Stomach (tissue), 9 donors: ENCODE results near the gene SLC43A1. TPM values are rescaled to one million over a fixed set of nuclear protein-coding genes. Genes with fewer than 3 reads are reported as not detected.

Source experiments
- DNase-seq, 2 donors: peaks; one replicate each; pipeline versions ENCODE4 v3.0.0 to v3.0.0-alpha.2; 2013 to 2019
- H3K27ac ChIP-seq, 5 donors: fragments of 200-600 bp in 4 of 5; sonication (generic) in 4 of 5; one replicate each; pipeline ENCODE4 v1.5.1; 2013 to 2019; ENCODE audit warnings: mild to moderate bottlenecking in 1 of 5, moderate library complexity in 1 of 5
- H3K27me3 ChIP-seq, 3 donors: fragments of 200-600 bp; sonication (generic); one replicate each; pipeline ENCODE4 v1.5.1; 2017 to 2019; ENCODE audit warnings: mixed run types in 1 of 3
- H3K36me3 ChIP-seq, 4 donors: fragments of 200-600 bp; sonication (generic); 1 replicate in 3 of 4; 2 replicates in 1 of 4; pipeline ENCODE4 v1.5.1; 2016 to 2019
- H3K4me1 ChIP-seq, 4 donors: fragments of 200-600 bp; sonication (generic); one replicate each; pipeline ENCODE4 v1.5.1; 2016 to 2019
- H3K4me3 ChIP-seq, 4 donors: fragments of 200-600 bp; sonication (generic) in 3 of 4; one replicate each; pipeline ENCODE4 v1.5.1; 2016 to 2019; ENCODE audit warnings: mild to moderate bottlenecking in 1 of 4
- H3K9me3 ChIP-seq, 4 donors: fragments of 200-600 bp; sonication (generic); one replicate each; pipeline ENCODE4 v1.5.1; 2016 to 2019
- EP300 ChIP-seq: sonication (generic); formaldehyde crosslinking; IDR thresholded peaks from one replicate; pipeline ENCODE4 v1.6.1; 2017; ENCODE audit warnings: antibody characterized with exemption
- POLR2A ChIP-seq, 4 donors: fragments of 450-650 bp; IDR thresholded peaks; one replicate each; pipeline ENCODE4 v1.6.1; 2016; ENCODE audit warnings: antibody characterized with exemption in 4 of 4, control low read depth in 2 of 4, mild to moderate bottlenecking in 1 of 4, moderate library complexity in 1 of 4
- POLR2AphosphoS5 ChIP-seq, 3 donors: sonication (generic); formaldehyde crosslinking; IDR thresholded peaks; one replicate each; pipeline ENCODE4 v1.6.1; 2016; ENCODE audit warnings: antibody characterized with exemption in 3 of 3
- WGBS, 5 donors: extraction: QIAGEN DNeasy Blood & Tissue Kit in 3 of 5; methylation state at CpG; one replicate each; pipeline versions ENCODE4 v1.1.5 to v1.1.7; 2013 to 2018; 5-methylcytosine and 5-hydroxymethylcytosine counted together
- intact Hi-C: fragments of 100-400 bp; cut with DNase I; formaldehyde crosslinking; loops from one replicate; pipeline ENCODE4 v1.15.1; 2023; ENCODE audit warnings: low total_unique reads
- polyA plus RNA-seq, 3 donors: library from polyadenylated mRNA; stranded (reverse); fragments of 200-250 nt; gene quantifications; one replicate each; pipeline ENCODE4 v1.2.3, GENCODE V29; 2013
- total RNA-seq, 5 donors: library from RNA; depleted of rRNA; stranded (reverse); fragments of >200 nt; gene quantifications; one replicate each; pipeline versions ENCODE4 v1.1.0 to v1.2.3, GENCODE V29; 2014 to 2016
- TF ChIP-seq, protein P1 (sequence below), 7 experiments: fragments of 450-650 bp in 4 of 7; fragments of 200-600 bp in 3 of 7; sonication (generic) in 3 of 7; IDR thresholded peaks; one replicate each; pipeline ENCODE4 v1.5.1; 2016 to 2019; ENCODE audit warnings: antibody characterized with exemption in 7 of 7, control low read depth in 2 of 7, mild to moderate bottlenecking in 1 of 7
- donor health status: healthy with polysubstance abuse.
- donor health status: Bipolar disorder and iron deficiency.
- donor health status: healthy.

The SLC43A1 gene
- total and polyA plus RNA-seq, 8 donors = 10.5 to 38.4 (median 19.1) TPM

DNA sequence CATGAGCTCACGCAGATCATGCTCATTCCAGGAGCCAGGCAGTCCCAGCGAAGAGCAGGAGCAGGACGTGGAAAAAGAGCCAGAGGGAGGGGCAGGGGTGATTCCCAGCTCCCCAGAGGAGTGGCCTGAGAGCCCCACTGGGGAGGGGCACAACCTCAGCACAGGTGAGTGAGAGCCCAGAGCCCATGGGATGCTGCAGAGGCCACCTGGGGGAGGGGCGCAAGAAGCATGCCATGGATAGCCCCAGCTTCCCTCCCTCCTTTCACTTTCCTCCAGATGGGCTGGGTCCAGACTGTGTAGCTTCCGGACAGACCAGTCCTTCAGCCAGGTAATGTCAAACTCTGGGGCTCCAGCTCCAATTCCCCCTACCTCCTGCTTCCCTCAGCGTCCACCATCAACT, 28.1 kb upstream of the SLC43A1 start:
- WGBS, 5 donors = 26 to 40% (median 34%) methylated on average over 5 to 6 of the region's 6 CpGs

GRCh38 chr11:57542582-57542981, 27.1 kb upstream of the SLC43A1 start:
- no peak overlapping the region for H3K27ac ChIP-seq
- TF ChIP-seq, protein P1, sequence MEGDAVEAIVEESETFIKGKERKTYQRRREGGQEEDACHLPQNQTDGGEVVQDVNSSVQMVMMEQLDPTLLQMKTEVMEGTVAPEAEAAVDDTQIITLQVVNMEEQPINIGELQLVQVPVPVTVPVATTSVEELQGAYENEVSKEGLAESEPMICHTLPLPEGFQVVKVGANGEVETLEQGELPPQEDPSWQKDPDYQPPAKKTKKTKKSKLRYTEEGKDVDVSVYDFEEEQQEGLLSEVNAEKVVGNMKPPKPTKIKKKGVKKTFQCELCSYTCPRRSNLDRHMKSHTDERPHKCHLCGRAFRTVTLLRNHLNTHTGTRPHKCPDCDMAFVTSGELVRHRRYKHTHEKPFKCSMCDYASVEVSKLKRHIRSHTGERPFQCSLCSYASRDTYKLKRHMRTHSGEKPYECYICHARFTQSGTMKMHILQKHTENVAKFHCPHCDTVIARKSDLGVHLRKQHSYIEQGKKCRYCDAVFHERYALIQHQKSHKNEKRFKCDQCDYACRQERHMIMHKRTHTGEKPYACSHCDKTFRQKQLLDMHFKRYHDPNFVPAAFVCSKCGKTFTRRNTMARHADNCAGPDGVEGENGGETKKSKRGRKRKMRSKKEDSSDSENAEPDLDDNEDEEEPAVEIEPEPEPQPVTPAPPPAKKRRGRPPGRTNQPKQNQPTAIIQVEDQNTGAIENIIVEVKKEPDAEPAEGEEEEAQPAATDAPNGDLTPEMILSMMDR (IDR thresholded peaks at IDR 0.05) = no peak
- TF ChIP-seq EP300 (no peak), POLR2A (IDR thresholded peaks at IDR 0.05) (no peak), POLR2AphosphoS5 (IDR thresholded peaks at IDR 0.05) (no peak)
- intact Hi-C loops = no loop called here
- DNase-seq = no peak
- H3K27me3 ChIP-seq = no peaks in the 10 kb centered on the region
- no peak overlapping the region for H3K4me3 ChIP-seq
- H3K4me1 ChIP-seq = no peaks in the 10 kb centered on the region
- H3K9me3 ChIP-seq = no peaks in the 10 kb centered on the region
- H3K36me3 ChIP-seq = peaks cover 0 to 20% (median 16%) of the 10 kb centered on the region in 4 donors
- WGBS, 5 donors = 63 to 81% (median 65%) methylated on average over 4 of the region's 4 CpGs

More for the DNA sequence above, 28.1 kb upstream of the SLC43A1 start:
- no peak for TF ChIP-seq EP300
- TF ChIP-seq POLR2A (IDR thresholded peaks at IDR 0.05) = no peak
- TF ChIP-seq, protein P1 (IDR thresholded peaks at IDR 0.05) = no peak
- TF ChIP-seq POLR2AphosphoS5 (IDR thresholded peaks at IDR 0.05) = no peak
- no peak for DNase-seq
- no peaks in the 10 kb centered on the region for H3K27me3 ChIP-seq
- H3K27ac ChIP-seq = no peak overlapping the region
- H3K36me3 ChIP-seq = peaks cover 0 to 29% (median 26%) of the 10 kb centered on the region in 4 donors
- no peaks in the 10 kb centered on the region for H3K9me3 ChIP-seq
- intact Hi-C loops = no loop called here
- H3K4me1 ChIP-seq = no peaks in the 10 kb centered on the region
- no peak overlapping the region for H3K4me3 ChIP-seq

- H3K27ac ChIP-seq = no peak overlapping the region
- WGBS, 5 donors = 85 to 91% (median 89%) methylated on average over 5 of the region's 5 CpGs
- no peak for DNase-seq
Observed at GRCh38 chr11:57541169-57541568, 25.7 kb upstream of the SLC43A1 start.

DNA sequence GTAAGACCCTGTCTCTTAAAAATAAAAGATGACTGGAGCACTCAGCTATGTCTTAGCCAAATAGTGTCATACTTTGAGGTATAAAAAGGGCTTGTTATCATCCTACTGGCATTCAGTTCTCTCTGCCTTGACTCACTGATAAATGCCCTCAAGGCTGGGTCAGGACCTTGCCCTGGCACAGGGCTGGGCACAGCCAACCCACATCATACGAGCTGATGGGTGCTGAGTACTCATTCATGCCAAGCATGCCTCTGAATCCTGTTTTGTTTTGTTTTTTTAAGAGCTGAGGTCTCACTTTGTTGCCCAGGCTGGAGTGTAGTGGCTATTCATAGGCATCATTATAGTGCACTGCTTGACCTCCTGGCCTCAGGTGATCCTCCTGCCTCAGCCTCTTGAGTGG, 23.8 kb upstream of the SLC43A1 start:
- Histone ChIP-seq H3K4me1 (no peaks in the 10 kb centered on the region), H3K36me3 (peaks cover 0 to 6% (median 0%) of the 10 kb centered on the region in 4 donors), H3K27ac (no peak overlapping the region), H3K27me3 (no peaks in the 10 kb centered on the region), H3K9me3 (no peaks in the 10 kb centered on the region), H3K4me3 (no peak overlapping the region)
- WGBS, 5 donors = 50 to 70% (median 60%) methylated on average over 1 of the region's 1 CpG
- no peak for DNase-seq
- intact Hi-C loops = no loop called here
- TF ChIP-seq POLR2AphosphoS5 (IDR thresholded peaks at IDR 0.05) = no peak
- TF ChIP-seq, protein P1 (IDR thresholded peaks at IDR 0.05) = no peak
- TF ChIP-seq EP300 = no peak
- no peak for TF ChIP-seq POLR2A (IDR thresholded peaks at IDR 0.05)

More at GRCh38 chr11:57541169-57541568, 25.7 kb upstream of the SLC43A1 start:
- no peak for TF ChIP-seq EP300
- TF ChIP-seq POLR2AphosphoS5 (IDR thresholded peaks at IDR 0.05) = no peak
- TF ChIP-seq, protein P1 (IDR thresholded peaks at IDR 0.05) = no peak
- TF ChIP-seq POLR2A (IDR thresholded peaks at IDR 0.05) = no peak
- no peaks in the 10 kb centered on the region for H3K9me3 ChIP-seq
- H3K36me3 ChIP-seq = peaks cover 0 to 6% (median 4%) of the 10 kb centered on the region in 4 donors
- intact Hi-C loops = no loop called here
- H3K4me3 ChIP-seq = no peak overlapping the region
- no peaks in the 10 kb centered on the region for H3K27me3 ChIP-seq
- no peaks in the 10 kb centered on the region for H3K4me1 ChIP-seq
